ENCODE data around the gene MYO1D.

GRCh38 chr17:32806646-32807045 lies 70.3 kb downstream of the MYO1D start:
- TF ChIP-seq CTCF (IDR thresholded peaks at IDR 0.05) = no peak
- TF ChIP-seq POLR2AphosphoS5 (IDR thresholded peaks at IDR 0.05) = no peak
- TF ChIP-seq EP300 (IDR thresholded peaks at IDR 0.05) = no peak

Data from suprapubic skin (tissue), 4 donors.